Measurements from ENCODE around the gene DUT. TPM values are rescaled to one million over a fixed set of nuclear protein-coding genes. Genes with fewer than 3 reads are reported as not detected.

Gene DUT
- total RNA-seq, 4 donors from 2014 or later: 77.6 to 194 (median 138) TPM

DNA sequence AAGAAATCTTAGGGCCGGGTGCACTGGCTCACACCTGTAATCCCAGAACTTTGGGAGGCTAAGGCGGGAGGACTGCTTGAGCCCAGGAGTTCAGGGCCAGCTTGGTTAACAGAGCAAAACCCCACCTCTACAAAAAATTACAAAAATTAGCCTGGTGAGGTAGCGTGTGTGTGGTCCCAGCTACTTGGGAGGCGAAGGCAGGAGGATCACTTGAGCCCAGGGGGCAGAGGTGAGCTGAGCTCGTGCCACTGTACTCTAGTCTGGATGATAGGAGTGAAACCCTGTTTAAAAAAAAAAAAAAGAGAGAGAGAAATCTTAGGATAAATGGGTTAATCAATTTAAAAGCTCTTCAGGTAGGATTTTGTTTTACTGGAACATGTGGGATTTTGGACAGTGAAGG is 31.2 kb upstream of the DUT start:
- Histone ChIP-seq H3K36me3 (no peaks in the 10 kb centered on the region), H3K4me3 (replicated peaks in 1 of 3) (no peak overlapping the region), H3K4me1 (no peaks in the 10 kb centered on the region), H3K27ac (no peak overlapping the region), H3K27me3 (no peaks in the 10 kb centered on the region), H3K9me3 (no peaks in the 10 kb centered on the region)
- WGBS, 2 donors: 84 to 88% methylated on average over 5 of the region's 5 CpGs
- intact Hi-C loops (cut with DNase I): no loop called here
- TF ChIP-seq, protein P1, sequence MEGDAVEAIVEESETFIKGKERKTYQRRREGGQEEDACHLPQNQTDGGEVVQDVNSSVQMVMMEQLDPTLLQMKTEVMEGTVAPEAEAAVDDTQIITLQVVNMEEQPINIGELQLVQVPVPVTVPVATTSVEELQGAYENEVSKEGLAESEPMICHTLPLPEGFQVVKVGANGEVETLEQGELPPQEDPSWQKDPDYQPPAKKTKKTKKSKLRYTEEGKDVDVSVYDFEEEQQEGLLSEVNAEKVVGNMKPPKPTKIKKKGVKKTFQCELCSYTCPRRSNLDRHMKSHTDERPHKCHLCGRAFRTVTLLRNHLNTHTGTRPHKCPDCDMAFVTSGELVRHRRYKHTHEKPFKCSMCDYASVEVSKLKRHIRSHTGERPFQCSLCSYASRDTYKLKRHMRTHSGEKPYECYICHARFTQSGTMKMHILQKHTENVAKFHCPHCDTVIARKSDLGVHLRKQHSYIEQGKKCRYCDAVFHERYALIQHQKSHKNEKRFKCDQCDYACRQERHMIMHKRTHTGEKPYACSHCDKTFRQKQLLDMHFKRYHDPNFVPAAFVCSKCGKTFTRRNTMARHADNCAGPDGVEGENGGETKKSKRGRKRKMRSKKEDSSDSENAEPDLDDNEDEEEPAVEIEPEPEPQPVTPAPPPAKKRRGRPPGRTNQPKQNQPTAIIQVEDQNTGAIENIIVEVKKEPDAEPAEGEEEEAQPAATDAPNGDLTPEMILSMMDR (IDR thresholded peaks at IDR 0.05): no peak
- no peak for TF ChIP-seq POLR2A (IDR thresholded peaks at IDR 0.05)
- no peak for DNase-seq

DNA sequence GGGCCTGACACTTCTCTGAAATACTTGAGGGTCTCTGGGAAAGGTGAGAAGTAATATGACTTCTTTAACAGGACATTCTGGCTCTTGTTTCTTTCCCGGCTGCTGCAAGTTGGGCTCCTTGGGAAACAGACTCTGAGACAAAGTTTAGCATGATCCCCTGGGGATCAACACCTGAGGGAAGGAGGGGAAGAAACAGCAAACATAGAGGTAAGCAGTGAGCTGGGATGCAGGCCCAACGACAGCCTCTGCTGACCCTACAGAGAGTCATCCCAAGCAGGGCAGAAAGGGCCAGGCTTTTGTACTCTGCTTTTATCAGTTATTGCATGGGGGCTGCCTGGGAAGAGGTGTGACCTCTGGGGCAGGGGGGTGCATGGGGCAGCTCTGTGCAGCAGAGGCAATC is 26.8 kb upstream of the DUT start:
- H3K36me3 ChIP-seq: no peaks in the 10 kb centered on the region
- 40 to 55% methylated on average over 2 of the region's 2 CpGs for WGBS, 2 donors
- no peaks in the 10 kb centered on the region for H3K4me1 ChIP-seq
- intact Hi-C loops (cut with DNase I): no loop called here
- TF ChIP-seq, protein P1 (IDR thresholded peaks at IDR 0.05): no peak
- TF ChIP-seq POLR2A (IDR thresholded peaks at IDR 0.05): no peak
- H3K27ac ChIP-seq: no peak overlapping the region
- DNase-seq: no peak
- H3K4me3 ChIP-seq (replicated peaks in 1 of 3): no peak overlapping the region
- no peaks in the 10 kb centered on the region for H3K9me3 ChIP-seq
- H3K27me3 ChIP-seq: no peaks in the 10 kb centered on the region

DNA sequence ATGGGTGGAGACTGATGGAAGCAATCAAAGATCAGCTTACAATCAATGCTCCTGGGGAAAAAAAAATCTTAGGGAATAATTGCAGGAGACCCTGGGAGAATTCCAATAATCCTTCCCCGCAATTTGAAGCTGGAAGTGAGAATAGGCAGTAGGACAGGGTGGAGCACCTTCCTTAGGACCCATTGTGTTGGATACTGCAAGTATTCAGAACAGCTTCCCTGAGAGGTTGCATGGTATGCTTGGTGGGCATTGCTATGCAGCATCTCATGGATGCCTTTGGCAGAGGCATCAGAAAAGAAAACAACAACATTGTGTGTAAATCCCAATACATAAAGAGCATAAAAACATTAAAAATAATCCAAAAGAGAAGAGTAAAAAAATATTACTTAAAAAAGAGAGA is 24.6 kb upstream of the DUT start:
- Histone ChIP-seq H3K4me3 (replicated peaks in 1 of 3) (no peak overlapping the region), H3K36me3 (no peaks in the 10 kb centered on the region), H3K9me3 (no peaks in the 10 kb centered on the region), H3K27me3 (no peaks in the 10 kb centered on the region), H3K27ac (no peak overlapping the region), H3K4me1 (no peaks in the 10 kb centered on the region)
- no peak for TF ChIP-seq POLR2A (IDR thresholded peaks at IDR 0.05)
- TF ChIP-seq, protein P1 (IDR thresholded peaks at IDR 0.05): no peak
- 86 to 89% methylated on average over 1 of the region's 1 CpG for WGBS, 2 donors
- DNase-seq: no peak
- intact Hi-C loops (cut with DNase I): no loop called here

DNA sequence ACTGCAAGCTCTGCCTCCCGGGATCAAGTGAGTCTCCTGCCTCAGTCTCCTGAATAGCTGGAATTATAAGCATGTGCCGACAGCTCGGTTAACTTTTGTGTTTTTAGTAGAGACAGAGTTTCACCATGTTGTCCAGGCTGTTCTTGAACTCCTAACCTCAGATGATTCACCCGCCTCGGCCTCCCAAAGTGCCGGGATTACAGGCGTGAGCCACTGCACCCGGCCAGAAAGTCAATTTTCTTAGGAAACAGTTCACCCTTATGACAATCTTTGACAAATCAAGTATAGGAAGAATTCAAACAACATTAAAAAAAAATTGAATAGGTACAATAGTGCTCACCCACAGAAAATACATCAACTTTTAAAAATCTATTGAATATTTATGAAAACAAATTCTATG is 23.6 kb upstream of the DUT start:
- no peaks in the 10 kb centered on the region for H3K4me1 ChIP-seq
- WGBS, 2 donors: 86 to 92% methylated on average over 8 of the region's 8 CpGs
- no peaks in the 10 kb centered on the region for H3K36me3 ChIP-seq
- no peak overlapping the region for H3K4me3 ChIP-seq (replicated peaks in 1 of 3)
- no peaks in the 10 kb centered on the region for H3K9me3 ChIP-seq
- no peak for DNase-seq
- H3K27me3 ChIP-seq: no peaks in the 10 kb centered on the region
- H3K27ac ChIP-seq: no peak overlapping the region
- intact Hi-C loops (cut with DNase I): no loop called here
- TF ChIP-seq POLR2A (IDR thresholded peaks at IDR 0.05): no peak
- TF ChIP-seq, protein P1 (IDR thresholded peaks at IDR 0.05): no peak

DNA sequence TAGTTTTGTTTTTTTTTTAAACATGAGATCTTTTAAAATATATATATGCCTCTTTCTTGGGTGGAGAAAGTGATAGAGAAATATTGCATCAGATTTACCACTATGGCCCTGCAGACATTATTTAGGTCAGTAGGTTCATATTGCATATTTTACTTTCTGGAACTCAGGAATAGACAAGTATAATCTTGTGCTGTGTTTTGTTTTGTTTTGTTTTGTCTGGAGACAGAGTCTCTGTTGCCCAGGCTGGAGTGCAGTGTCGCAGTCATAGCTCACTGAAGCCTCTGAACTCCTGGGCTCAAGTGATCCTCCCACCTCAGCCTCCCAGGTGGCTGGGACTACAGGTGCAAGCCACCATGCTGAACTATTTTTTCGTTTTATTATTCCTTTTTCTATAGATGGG is 21.5 kb upstream of the DUT start:
- TF ChIP-seq, protein P1 (IDR thresholded peaks at IDR 0.05): no peak
- no peak for TF ChIP-seq POLR2A (IDR thresholded peaks at IDR 0.05)
- H3K4me3 ChIP-seq (replicated peaks in 1 of 3): no peak overlapping the region
- H3K4me1 ChIP-seq: no peaks in the 10 kb centered on the region
- WGBS, 2 donors: 70 to 83% methylated on average over 2 of the region's 2 CpGs
- no peaks in the 10 kb centered on the region for H3K36me3 ChIP-seq
- H3K27ac ChIP-seq: no peak overlapping the region
- intact Hi-C loops (cut with DNase I): no loop called here
- DNase-seq: no peak
- H3K27me3 ChIP-seq: no peaks in the 10 kb centered on the region
- no peaks in the 10 kb centered on the region for H3K9me3 ChIP-seq

Data from thyroid gland (tissue), 4 donors.